Liver (tissue), 9 donors: ENCODE measurements around the gene ACTR2. TPM values are rescaled to one million over a fixed set of nuclear protein-coding genes. Genes with fewer than 3 reads are reported as not detected.

ENCODE experiments used
- DNase-seq: peaks from one replicate; pipeline ENCODE4 v3.0.0-alpha.2; 2017; ENCODE audit warnings: low spot score
- H3K27ac ChIP-seq, 2 donors: one replicate each; pipeline ENCODE4 v1.7.0; 2013; ENCODE audit warnings: inconsistent platforms in 2 of 2, low read length in 2 of 2, control low read depth in 1 of 2, low read depth in 1 of 2, mild to moderate bottlenecking in 1 of 2
- H3K27me3 ChIP-seq, 4 donors: one replicate each; pipeline versions ENCODE4 v1.6.1 to v1.7.0; 2013; ENCODE audit warnings: low read length in 3 of 4, inconsistent platforms in 1 of 4, mild to moderate bottlenecking in 1 of 4, moderate library complexity in 1 of 4; ENCODE audit not compliant: control insufficient read depth in 4 of 4, insufficient read depth in 4 of 4
- H3K36me3 ChIP-seq, 4 donors: one replicate each; pipeline versions ENCODE4 v1.6.1 to v1.7.0; 2013; ENCODE audit warnings: low read length in 3 of 4, mild to moderate bottlenecking in 3 of 4, low read depth in 1 of 4, moderate library complexity in 1 of 4; ENCODE audit not compliant: control insufficient read depth in 4 of 4, insufficient read depth in 3 of 4
- H3K4me1 ChIP-seq, 4 donors: one replicate each; pipeline versions ENCODE4 v1.6.1 to v1.7.0; 2013; ENCODE audit warnings: low read length in 3 of 4, mild to moderate bottlenecking in 3 of 4, moderate library complexity in 1 of 4; ENCODE audit not compliant: control insufficient read depth in 4 of 4, insufficient read depth in 4 of 4
- H3K4me3 ChIP-seq, 3 donors: one replicate each; pipeline versions ENCODE4 v1.6.1 to v1.7.0; 2013; ENCODE audit warnings: low read length in 3 of 3, control low read depth in 1 of 3, low read depth in 1 of 3, mild to moderate bottlenecking in 1 of 3
- H3K9ac ChIP-seq, 2 donors: one replicate each; pipeline ENCODE4 v1.7.0; 2013; ENCODE audit warnings: low read length in 2 of 2, mild to moderate bottlenecking in 2 of 2, moderate library complexity in 2 of 2, control low read depth in 1 of 2, low read depth in 1 of 2
- H3K9me3 ChIP-seq, 4 donors: one replicate each; pipeline versions ENCODE4 v1.6.1 to v1.7.0; 2013; ENCODE audit warnings: low read length in 3 of 4; ENCODE audit not compliant: control insufficient read depth in 4 of 4
- ATF3 ChIP-seq: IDR thresholded peaks from 2 replicates; pipeline ENCODE4 v1.6.1; 2016; ENCODE audit warnings: antibody characterized with exemption
- CTCF ChIP-seq: fragments of 150-350 bp; IDR thresholded peaks from 2 replicates; pipeline ENCODE4 v1.5.1; 2017; ENCODE audit warnings: improper control_type of control experiment, low read depth, low read length; ENCODE audit not compliant: missing input control
- EGR1 ChIP-seq, 2 donors: IDR thresholded peaks; 2 replicates each; pipeline ENCODE4 v1.6.1; 2016 to 2018; ENCODE audit warnings: antibody characterized with exemption in 2 of 2, low read depth in 2 of 2
- FOXA1 ChIP-seq: IDR thresholded peaks from 2 replicates; pipeline ENCODE4 v1.6.1; 2016; ENCODE audit warnings: antibody characterized with exemption
- FOXA2 ChIP-seq: IDR thresholded peaks from 2 replicates; pipeline ENCODE4 v1.6.1; 2016; ENCODE audit warnings: antibody characterized with exemption
- GABPA ChIP-seq, 2 donors: IDR thresholded peaks in 1 of 2; conservative IDR thresholded peaks in 1 of 2; 2 replicates each; pipeline ENCODE4 v1.6.1; 2016; ENCODE audit warnings: antibody characterized with exemption in 2 of 2, mild to moderate bottlenecking in 1 of 2, moderate library complexity in 1 of 2
- HNF4A ChIP-seq, 2 donors: conservative IDR thresholded peaks; 2 replicates each; pipeline ENCODE4 v1.6.1; 2016; ENCODE audit warnings: antibody characterized with exemption in 2 of 2, mild to moderate bottlenecking in 2 of 2
- HNF4G ChIP-seq: IDR thresholded peaks from 2 replicates; pipeline ENCODE4 v1.6.1; 2016; ENCODE audit warnings: antibody characterized with exemption
- JUND ChIP-seq, 2 donors: IDR thresholded peaks; 2 replicates each; pipeline ENCODE4 v1.6.1; 2016; ENCODE audit warnings: antibody characterized with exemption in 2 of 2
- MAX ChIP-seq: IDR thresholded peaks from 2 replicates; pipeline ENCODE4 v1.6.1; 2016; ENCODE audit warnings: antibody characterized with exemption
- NR2F2 ChIP-seq: IDR thresholded peaks from 2 replicates; pipeline ENCODE4 v1.6.1; 2016; ENCODE audit warnings: antibody characterized with exemption
- RAD21 ChIP-seq, 2 donors: IDR thresholded peaks; 2 replicates each; pipeline ENCODE4 v1.6.1; 2016; ENCODE audit warnings: antibody characterized with exemption in 2 of 2, mild to moderate bottlenecking in 2 of 2
- RXRA ChIP-seq, 2 donors: IDR thresholded peaks; 2 replicates each; pipeline ENCODE4 v1.6.1; 2017 to 2018; ENCODE audit warnings: antibody characterized with exemption in 2 of 2, mild to moderate bottlenecking in 1 of 2
- SP1 ChIP-seq: IDR thresholded peaks from 2 replicates; pipeline ENCODE4 v1.6.1; 2018; ENCODE audit warnings: antibody characterized with exemption, mild to moderate bottlenecking
- TAF1 ChIP-seq: conservative IDR thresholded peaks from 2 replicates; pipeline ENCODE4 v1.6.1; 2016; ENCODE audit warnings: antibody characterized with exemption, mild to moderate bottlenecking
- YY1 ChIP-seq: IDR thresholded peaks from 2 replicates; pipeline ENCODE4 v1.6.1; 2016; ENCODE audit warnings: antibody characterized with exemption, mild to moderate bottlenecking
- ZBTB33 ChIP-seq: IDR thresholded peaks from 2 replicates; pipeline ENCODE4 v1.6.1; 2016; ENCODE audit warnings: antibody characterized with exemption
- WGBS: extraction: QIAGEN DNeasy Blood & Tissue Kit; methylation state at CpG from one replicate; pipeline ENCODE4 v1.1.7; 2013; 5-methylcytosine and 5-hydroxymethylcytosine counted together
- polyA plus RNA-seq, 2 donors: library from polyadenylated mRNA; stranded (reverse) in 1 of 2; unstranded in 1 of 2; fragments of 200-250 nt in 1 of 2; fragments of >200 nt in 1 of 2; fragmentation: Nextera tagmentation in 1 of 2; extraction: Ambion mirVana in 1 of 2; gene quantifications; one replicate each; pipeline versions ENCODE4 v1.2.1 to v1.2.3, GENCODE V29; 2013 to 2015
- total RNA-seq, 2 donors: library from RNA; depleted of rRNA; stranded (reverse); fragments of >200 nt; gene quantifications; one replicate each; pipeline ENCODE4 v1.2.3, GENCODE V29; 2014
- TF ChIP-seq, protein P1 (sequence below): IDR thresholded peaks from 2 replicates; pipeline ENCODE4 v1.6.1; 2016; ENCODE audit warnings: antibody characterized with exemption, mild to moderate bottlenecking
- donor health status: healthy.
- donor health status: healthy.
- donor health status: healthy.
- donor health status: healthy.
- donor health status: healthy.

ACTR2 gene
- total and polyA plus RNA-seq, 4 donors, result 21.6 to 72.0 (median 45.9) TPM

DNA sequence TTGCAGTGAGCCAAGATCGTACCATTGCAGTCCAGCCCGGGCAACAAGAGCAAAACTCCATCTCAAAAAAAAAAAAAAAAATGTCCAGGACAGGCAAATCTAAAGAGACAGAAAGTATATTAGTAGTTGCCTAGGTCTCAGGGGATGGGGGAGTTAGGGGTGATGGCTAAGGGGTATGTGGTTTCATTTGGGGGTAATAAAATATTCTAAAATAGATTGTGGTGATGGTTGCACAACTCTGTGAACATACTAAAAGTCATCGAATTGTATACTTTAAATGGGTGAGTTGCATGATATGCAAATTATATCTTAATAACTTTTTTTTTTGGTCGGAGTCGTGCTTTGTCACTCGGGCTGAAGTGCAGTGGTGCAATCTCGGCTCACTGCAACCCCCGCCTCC lies 34.2 kb upstream of the ACTR2 start:
- WGBS, result 89% methylated on average over 8 of the region's 8 CpGs
- no peak overlapping the region for H3K4me3 ChIP-seq
- H3K4me1 ChIP-seq, result no peaks in the 10 kb centered on the region
- TF ChIP-seq MAX, result no peak
- TF ChIP-seq TAF1, result no peak
- no peak for TF ChIP-seq FOXA1
- TF ChIP-seq JUND (IDR thresholded peaks at IDR 0.05), result no peak
- TF ChIP-seq ZBTB33, result no peak
- no peak for TF ChIP-seq CTCF
- no peak for TF ChIP-seq HNF4A (conservative IDR thresholded peaks at IDR 0.05)
- no peak for TF ChIP-seq YY1
- TF ChIP-seq, protein P1, sequence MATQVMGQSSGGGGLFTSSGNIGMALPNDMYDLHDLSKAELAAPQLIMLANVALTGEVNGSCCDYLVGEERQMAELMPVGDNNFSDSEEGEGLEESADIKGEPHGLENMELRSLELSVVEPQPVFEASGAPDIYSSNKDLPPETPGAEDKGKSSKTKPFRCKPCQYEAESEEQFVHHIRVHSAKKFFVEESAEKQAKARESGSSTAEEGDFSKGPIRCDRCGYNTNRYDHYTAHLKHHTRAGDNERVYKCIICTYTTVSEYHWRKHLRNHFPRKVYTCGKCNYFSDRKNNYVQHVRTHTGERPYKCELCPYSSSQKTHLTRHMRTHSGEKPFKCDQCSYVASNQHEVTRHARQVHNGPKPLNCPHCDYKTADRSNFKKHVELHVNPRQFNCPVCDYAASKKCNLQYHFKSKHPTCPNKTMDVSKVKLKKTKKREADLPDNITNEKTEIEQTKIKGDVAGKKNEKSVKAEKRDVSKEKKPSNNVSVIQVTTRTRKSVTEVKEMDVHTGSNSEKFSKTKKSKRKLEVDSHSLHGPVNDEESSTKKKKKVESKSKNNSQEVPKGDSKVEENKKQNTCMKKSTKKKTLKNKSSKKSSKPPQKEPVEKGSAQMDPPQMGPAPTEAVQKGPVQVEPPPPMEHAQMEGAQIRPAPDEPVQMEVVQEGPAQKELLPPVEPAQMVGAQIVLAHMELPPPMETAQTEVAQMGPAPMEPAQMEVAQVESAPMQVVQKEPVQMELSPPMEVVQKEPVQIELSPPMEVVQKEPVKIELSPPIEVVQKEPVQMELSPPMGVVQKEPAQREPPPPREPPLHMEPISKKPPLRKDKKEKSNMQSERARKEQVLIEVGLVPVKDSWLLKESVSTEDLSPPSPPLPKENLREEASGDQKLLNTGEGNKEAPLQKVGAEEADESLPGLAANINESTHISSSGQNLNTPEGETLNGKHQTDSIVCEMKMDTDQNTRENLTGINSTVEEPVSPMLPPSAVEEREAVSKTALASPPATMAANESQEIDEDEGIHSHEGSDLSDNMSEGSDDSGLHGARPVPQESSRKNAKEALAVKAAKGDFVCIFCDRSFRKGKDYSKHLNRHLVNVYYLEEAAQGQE, result no peak
- no peak for TF ChIP-seq FOXA2
- TF ChIP-seq EGR1 (IDR thresholded peaks at IDR 0.05; ENCODE audit: low read depth in 2 of 2), result no peak
- no peak for TF ChIP-seq RXRA (IDR thresholded peaks at IDR 0.05)
- TF ChIP-seq SP1, result no peak
- no peaks in the 10 kb centered on the region for H3K36me3 ChIP-seq
- H3K27ac ChIP-seq, result no peak overlapping the region
- H3K27me3 ChIP-seq, result no peaks in the 10 kb centered on the region
- no peaks in the 10 kb centered on the region for H3K9me3 ChIP-seq
- H3K9ac ChIP-seq, result no peak overlapping the region
- no peak for DNase-seq

DNA sequence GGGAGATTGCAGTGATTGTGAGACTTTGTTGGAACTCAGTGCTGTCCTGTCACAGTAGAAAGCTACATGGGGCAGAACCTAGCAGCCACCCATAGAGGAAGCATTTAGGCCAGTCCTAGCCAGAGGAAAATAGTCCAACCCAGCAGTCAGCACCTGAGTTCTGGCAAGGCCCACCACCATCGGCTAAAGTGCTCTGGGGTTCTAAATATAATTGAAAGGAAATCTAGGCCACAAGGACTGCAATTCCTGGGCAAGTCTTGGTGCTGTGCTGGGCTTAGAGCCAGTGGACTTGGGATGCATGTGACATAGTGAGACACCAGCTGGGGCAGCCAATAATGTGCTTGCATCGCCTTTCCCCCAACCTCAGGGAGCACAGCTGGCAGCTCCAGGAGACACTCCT lies 28.9 kb upstream of the ACTR2 start:
- H3K4me3 ChIP-seq, result no peak overlapping the region
- 88% methylated on average over 2 of the region's 2 CpGs for WGBS
- no peaks in the 10 kb centered on the region for H3K27me3 ChIP-seq
- no peaks in the 10 kb centered on the region for H3K4me1 ChIP-seq
- no peak overlapping the region for H3K9ac ChIP-seq
- DNase-seq, result no peak
- no peak overlapping the region for H3K27ac ChIP-seq
- no peaks in the 10 kb centered on the region for H3K9me3 ChIP-seq
- H3K36me3 ChIP-seq, result no peaks in the 10 kb centered on the region
- TF ChIP-seq CTCF (no peak), YY1 (no peak), HNF4G (no peak), MAX (no peak), ZBTB33 (no peak), RAD21 (IDR thresholded peaks at IDR 0.05) (no peak), FOXA1 (no peak), NR2F2 (no peak), ATF3 (no peak), RXRA (IDR thresholded peaks at IDR 0.05) (no peak), JUND (IDR thresholded peaks at IDR 0.05) (no peak), HNF4A (conservative IDR thresholded peaks at IDR 0.05) (no peak), TAF1 (no peak), GABPA (IDR thresholded peaks at IDR 0.05 in 1 of 2, conservative IDR thresholded peaks at IDR 0.05 in 1 of 2) (no peak)
